ENCODE results near the gene RADIL.

The RADIL gene

DNA sequence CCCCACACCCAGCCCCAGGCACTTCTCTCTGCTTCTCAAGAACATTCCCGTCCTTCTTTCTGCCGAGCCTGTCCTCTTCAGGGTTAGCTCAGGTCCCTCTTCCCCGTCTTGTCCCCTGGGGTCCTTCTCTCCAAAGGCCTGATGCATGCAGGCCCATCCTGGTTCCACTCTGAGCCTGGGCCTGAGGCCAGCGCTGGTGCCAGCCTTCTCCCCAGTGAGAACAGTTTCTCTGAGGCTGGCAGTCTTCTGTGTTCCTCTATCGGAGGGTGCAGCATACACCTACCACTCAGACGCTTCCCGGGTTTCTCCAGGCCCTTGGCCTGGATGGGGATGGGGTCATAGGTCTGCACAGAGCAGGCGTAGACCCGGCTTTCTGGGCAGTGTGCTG is 93.4 kb downstream of the RADIL start:
- Histone ChIP-seq H3K36me3 (replicated peaks; ENCODE audit: low read depth, low read length) (no peaks in the 10 kb centered on the region), H2AFZ (ENCODE audit: low read depth, low read length) (no peak overlapping the region), H3K27me3 (ENCODE audit: low read depth, low read length) (no peaks in the 10 kb centered on the region), H3K79me2 (ENCODE audit: low read length) (no peaks in the 10 kb centered on the region), H3K4me3 (ENCODE audit: low read length) (no peak overlapping the region), H3K27ac (ENCODE audit: low read length) (no peak overlapping the region), H3K9ac (ENCODE audit: low read length) (no peak overlapping the region), H3K4me1 (ENCODE audit: low read length) (no peaks in the 10 kb centered on the region), H3K4me2 (ENCODE audit: low read length) (no peak overlapping the region), H3K9me3 (ENCODE audit: insufficient read depth, low read length) (no peaks in the 10 kb centered on the region), H4K20me1 (ENCODE audit: insufficient read depth, low read length) (no peaks in the 10 kb centered on the region)
- TF ChIP-seq CTCF (IDR thresholded peaks at IDR 0.05; ENCODE audit: low read depth, low read length) = no peak
- no peak for TF ChIP-seq EZH2phosphoT487 (IDR thresholded peaks at IDR 0.05; ENCODE audit: low read depth)

GRCh38 chr7:4789194-4790077 is 94.1 kb downstream of the RADIL start:
- Histone ChIP-seq H3K36me3 (replicated peaks; ENCODE audit: low read depth, low read length) (no peaks in the 10 kb centered on the region), H3K27me3 (ENCODE audit: low read depth, low read length) (no peaks in the 10 kb centered on the region), H4K20me1 (ENCODE audit: insufficient read depth, low read length) (no peaks in the 10 kb centered on the region), H3K9ac (ENCODE audit: low read length) (no peak overlapping the region), H3K4me3 (ENCODE audit: low read length) (no peak overlapping the region), H2AFZ (ENCODE audit: low read depth, low read length) (no peak overlapping the region), H3K27ac (ENCODE audit: low read length) (no peak overlapping the region), H3K4me2 (ENCODE audit: low read length) (no peak overlapping the region), H3K79me2 (ENCODE audit: low read length) (no peaks in the 10 kb centered on the region), H3K4me1 (ENCODE audit: low read length) (no peaks in the 10 kb centered on the region), H3K9me3 (ENCODE audit: insufficient read depth, low read length) (no peaks in the 10 kb centered on the region)
- TF ChIP-seq CTCF (IDR thresholded peaks at IDR 0.05; ENCODE audit: low read depth, low read length) (no peak), EZH2phosphoT487 (IDR thresholded peaks at IDR 0.05; ENCODE audit: low read depth) (no peak)

DNA sequence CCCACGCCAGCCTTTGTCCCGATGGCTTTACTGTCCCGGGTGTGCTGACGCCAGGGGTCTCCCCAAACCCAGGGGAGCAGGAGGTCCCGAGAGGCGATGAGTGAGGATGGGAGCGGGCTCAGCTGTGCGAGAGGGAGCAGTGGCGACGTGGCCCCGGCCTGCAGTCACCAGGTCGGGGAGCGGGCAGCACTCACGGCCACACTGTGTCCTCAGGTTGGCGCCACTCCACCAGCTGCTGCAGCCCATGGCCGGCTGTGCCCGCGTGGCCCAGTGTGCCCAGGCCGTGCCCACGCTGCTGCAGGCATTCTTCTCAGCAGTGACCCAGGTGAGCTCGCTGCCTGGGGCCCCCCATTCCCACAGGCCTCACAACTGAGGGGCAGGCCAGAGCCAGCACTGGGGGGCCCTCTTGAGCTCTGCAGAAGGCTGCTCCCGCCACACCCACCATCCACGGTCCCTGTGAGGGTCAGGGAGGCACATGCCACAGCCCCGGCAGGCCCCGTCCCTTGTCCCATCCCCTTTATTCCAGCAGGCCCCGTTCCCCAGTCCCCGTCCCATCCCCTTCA is 94.8 kb downstream of the RADIL start:
- no peak overlapping the region for H2AFZ ChIP-seq (ENCODE audit: low read depth, low read length)
- no peak overlapping the region for H3K9ac ChIP-seq (ENCODE audit: low read length)
- no peaks in the 10 kb centered on the region for H3K4me1 ChIP-seq (ENCODE audit: low read length)
- no peaks in the 10 kb centered on the region for H3K79me2 ChIP-seq (ENCODE audit: low read length)
- no peak overlapping the region for H3K27ac ChIP-seq (ENCODE audit: low read length)
- H3K4me2 ChIP-seq (ENCODE audit: low read length) = no peak overlapping the region
- no peaks in the 10 kb centered on the region for H4K20me1 ChIP-seq (ENCODE audit: insufficient read depth, low read length)
- no peaks in the 10 kb centered on the region for H3K9me3 ChIP-seq (ENCODE audit: insufficient read depth, low read length)
- TF ChIP-seq CTCF (IDR thresholded peaks at IDR 0.05; ENCODE audit: low read depth, low read length) (no peak), EZH2phosphoT487 (IDR thresholded peaks at IDR 0.05; ENCODE audit: low read depth) (no peak)
- no peak overlapping the region for H3K4me3 ChIP-seq (ENCODE audit: low read length)
- H3K36me3 ChIP-seq (replicated peaks; ENCODE audit: low read depth, low read length) = no peaks in the 10 kb centered on the region
- no peaks in the 10 kb centered on the region for H3K27me3 ChIP-seq (ENCODE audit: low read depth, low read length)

- no peak overlapping the region for H3K9ac ChIP-seq (ENCODE audit: low read length)
- H3K27ac ChIP-seq (ENCODE audit: low read length) = no peak overlapping the region
- H3K79me2 ChIP-seq (ENCODE audit: low read length) = no peaks in the 10 kb centered on the region
- no peak overlapping the region for H3K4me3 ChIP-seq (ENCODE audit: low read length)
- TF ChIP-seq CTCF (IDR thresholded peaks at IDR 0.05; ENCODE audit: low read depth, low read length) = no peak
- TF ChIP-seq EZH2phosphoT487 (IDR thresholded peaks at IDR 0.05; ENCODE audit: low read depth) = no peak
- H4K20me1 ChIP-seq (ENCODE audit: insufficient read depth, low read length) = no peaks in the 10 kb centered on the region
- no peaks in the 10 kb centered on the region for H3K27me3 ChIP-seq (ENCODE audit: low read depth, low read length)
- H3K36me3 ChIP-seq (replicated peaks; ENCODE audit: low read depth, low read length) = no peaks in the 10 kb centered on the region
- H3K9me3 ChIP-seq (ENCODE audit: insufficient read depth, low read length) = no peaks in the 10 kb centered on the region
- H3K4me1 ChIP-seq (ENCODE audit: low read length) = no peaks in the 10 kb centered on the region
- H2AFZ ChIP-seq (ENCODE audit: low read depth, low read length) = no peak overlapping the region
- H3K4me2 ChIP-seq (ENCODE audit: low read length) = no peak overlapping the region
Measured at GRCh38 chr7:4787947-4788626, 95.4 kb downstream of the RADIL start.

Measured in OCI-LY3 (cell line).